ENCODE data around the gene STX19. TPM values are rescaled to one million over a fixed set of nuclear protein-coding genes. Genes with fewer than 3 reads are reported as not detected.
A peak's percentile ranks its signal among the peaks of the same experiment; 100 is the strongest.

STX19 gene
- total and polyA plus RNA-seq, 4 donors: 0.54 to 7.1 TPM; not detected in 2

GRCh38 chr3:94065122-94065521 lies 36.7 kb upstream of the STX19 start:
- intact Hi-C loops (cut with DNase I): loop anchor here (5.0 to 10.0 kb wide), 2 partner anchors 63 to 150 kb away; no protein-coding TSS in a partner anchor
- Histone ChIP-seq H3K27ac (ENCODE audit: low read depth in 1 of 2, low read length in 2 of 2) (no peak overlapping the region), H3K4me1 (ENCODE audit: control insufficient read depth in 1 of 2, insufficient read depth in 2 of 2, low read length in 2 of 2) (peaks cover 0 to 3% of the 10 kb centered on the region in 2 donors), H3K27me3 (ENCODE audit: control insufficient read depth in 1 of 2, insufficient read depth in 2 of 2, low read length in 1 of 2) (no peaks in the 10 kb centered on the region), H3K36me3 (ENCODE audit: control insufficient read depth in 1 of 2, insufficient read depth in 2 of 2, low read length in 1 of 2) (peaks cover 0 to 2% of the 10 kb centered on the region in 2 donors), H3K4me3 (ENCODE audit: low read length in 2 of 2) (no peak overlapping the region), H3K9me3 (ENCODE audit: control insufficient read depth, low read length) (no peaks in the 10 kb centered on the region)
- ATAC-seq (ENCODE audit: low FRiP score) (no peak), DNase-seq (no peak)
- WGBS, 2 donors: 59 to 73% methylated on average over 1 of the region's 1 CpG

- DNase-seq (no peak), ATAC-seq (ENCODE audit: low FRiP score) (no peak)
- no peaks in the 10 kb centered on the region for H3K27me3 ChIP-seq (ENCODE audit: control insufficient read depth in 1 of 2, insufficient read depth in 2 of 2, low read length in 1 of 2)
- H3K27ac ChIP-seq (ENCODE audit: low read depth in 1 of 2, low read length in 2 of 2): no peak overlapping the region
- no peak overlapping the region for H3K4me3 ChIP-seq (ENCODE audit: low read length in 2 of 2)
- H3K9me3 ChIP-seq (ENCODE audit: control insufficient read depth, low read length): no peaks in the 10 kb centered on the region
- WGBS, 2 donors: 64% methylated on average over 6 of the region's 6 CpGs
- peaks cover 0 to 2% of the 10 kb centered on the region in 2 donors for H3K36me3 ChIP-seq (ENCODE audit: control insufficient read depth in 1 of 2, insufficient read depth in 2 of 2, low read length in 1 of 2)
- intact Hi-C loops (cut with DNase I): loop anchor here in 1 of 2 donors (5.0 to 10.0 kb wide), 2 partner anchors 82 to 150 kb away; partner anchors contain the start of gene ARL13B
- H3K4me1 ChIP-seq (ENCODE audit: control insufficient read depth in 1 of 2, insufficient read depth in 2 of 2, low read length in 2 of 2): peaks cover 0 to 3% of the 10 kb centered on the region in 2 donors
These were observed 36.0 kb upstream of the STX19 start for GRCh38 chr3:94064243-94064860.

GRCh38 chr3:94063496-94064119 lies 35.2 kb upstream of the STX19 start:
- Histone ChIP-seq H3K36me3 (ENCODE audit: control insufficient read depth in 1 of 2, insufficient read depth in 2 of 2, low read length in 1 of 2) (peaks cover 0 to 2% of the 10 kb centered on the region in 2 donors), H3K27me3 (ENCODE audit: control insufficient read depth in 1 of 2, insufficient read depth in 2 of 2, low read length in 1 of 2) (no peaks in the 10 kb centered on the region), H3K27ac (ENCODE audit: low read depth in 1 of 2, low read length in 2 of 2) (peak overlapping the region in 1 of 2 donors; percentile 32), H3K4me3 (ENCODE audit: low read length in 2 of 2) (peak overlapping the region; percentile 60 to 92), H3K4me1 (ENCODE audit: control insufficient read depth in 1 of 2, insufficient read depth in 2 of 2, low read length in 2 of 2) (peaks cover 0 to 3% of the 10 kb centered on the region in 2 donors), H3K9me3 (ENCODE audit: control insufficient read depth, low read length) (no peaks in the 10 kb centered on the region)
- 49 to 53% methylated on average over 17 of the region's 17 CpGs for WGBS, 2 donors
- DNase-seq (no peak), ATAC-seq (ENCODE audit: low FRiP score) (no peak)
- intact Hi-C loops (cut with DNase I): loop anchor here in 1 of 2 donors (5.0 to 10.0 kb wide), 2 partner anchors 81 to 149 kb away; partner anchors contain the start of gene ARL13B

- WGBS, 2 donors: 0% methylated on average over 52 of the region's 52 CpGs
- ATAC-seq (ENCODE audit: low FRiP score) (peak; percentile 97), DNase-seq (peak; percentile 96 to 97)
- Histone ChIP-seq H3K9me3 (ENCODE audit: control insufficient read depth, low read length) (no peaks in the 10 kb centered on the region), H3K4me1 (ENCODE audit: control insufficient read depth in 1 of 2, insufficient read depth in 2 of 2, low read length in 2 of 2) (peaks cover 0 to 3% of the 10 kb centered on the region in 2 donors), H3K27ac (ENCODE audit: low read depth in 1 of 2, low read length in 2 of 2) (peak within 1 kb of the TSS; percentile 57 to 96), H3K36me3 (ENCODE audit: control insufficient read depth in 1 of 2, insufficient read depth in 2 of 2, low read length in 1 of 2) (peaks cover 0 to 2% of the 10 kb centered on the region in 2 donors), H3K4me3 (ENCODE audit: low read length in 2 of 2) (peak within 1 kb of the TSS; percentile 60 to 92), H3K27me3 (ENCODE audit: control insufficient read depth in 1 of 2, insufficient read depth in 2 of 2, low read length in 1 of 2) (no peaks in the 10 kb centered on the region)
- intact Hi-C loops (cut with DNase I): loop anchor here in 1 of 2 donors (5.0 to 10.0 kb wide), 2 partner anchors 80 to 148 kb away; partner anchors contain the start of gene ARL13B
These were observed 34.4 kb upstream of the STX19 start, which contains the start of the genes DHFR2 and NSUN3 for GRCh38 chr3:94062513-94063404. Gene DHFR2 (minus strand): TSS chr3:94062916. CDS start chr3:94061511, 1,405 bp downstream. Gene NSUN3 (plus strand): TSS chr3:94063061. CDS start chr3:94063127, 66 bp downstream.

- Histone ChIP-seq H3K36me3 (ENCODE audit: control insufficient read depth in 1 of 2, insufficient read depth in 2 of 2, low read length in 1 of 2) (no peaks in the 10 kb centered on the region), H3K4me3 (ENCODE audit: low read length in 2 of 2) (no peak overlapping the region), H3K27me3 (ENCODE audit: control insufficient read depth in 1 of 2, insufficient read depth in 2 of 2, low read length in 1 of 2) (no peaks in the 10 kb centered on the region), H3K27ac (ENCODE audit: low read depth in 1 of 2, low read length in 2 of 2) (no peak overlapping the region), H3K4me1 (ENCODE audit: control insufficient read depth in 1 of 2, insufficient read depth in 2 of 2, low read length in 2 of 2) (peaks cover 0 to 3% of the 10 kb centered on the region in 2 donors), H3K9me3 (ENCODE audit: control insufficient read depth, low read length) (no peaks in the 10 kb centered on the region)
- DNase-seq: no peak
- 97% methylated on average over 13 of the region's 13 CpGs for WGBS, 2 donors
- ATAC-seq (ENCODE audit: low FRiP score): no peak
- intact Hi-C loops (cut with DNase I): loop anchor here in 1 of 2 donors (5.0 to 10.0 kb wide), 2 partner anchors 79 to 146 kb away; partner anchors contain the start of gene ARL13B
These were observed 32.9 kb upstream of the STX19 start for GRCh38 chr3:94061297-94061696.

- H3K4me3 ChIP-seq (ENCODE audit: low read length in 2 of 2): no peak overlapping the region
- no peaks in the 10 kb centered on the region for H3K4me1 ChIP-seq (ENCODE audit: control insufficient read depth in 1 of 2, insufficient read depth in 2 of 2, low read length in 2 of 2)
- DNase-seq (no peak), ATAC-seq (ENCODE audit: low FRiP score) (no peak)
- H3K27me3 ChIP-seq (ENCODE audit: control insufficient read depth in 1 of 2, insufficient read depth in 2 of 2, low read length in 1 of 2): no peaks in the 10 kb centered on the region
- no peaks in the 10 kb centered on the region for H3K9me3 ChIP-seq (ENCODE audit: control insufficient read depth, low read length)
- intact Hi-C loops (cut with DNase I): no loop called here
- H3K36me3 ChIP-seq (ENCODE audit: control insufficient read depth in 1 of 2, insufficient read depth in 2 of 2, low read length in 1 of 2): no peaks in the 10 kb centered on the region
- H3K27ac ChIP-seq (ENCODE audit: low read depth in 1 of 2, low read length in 2 of 2): no peak overlapping the region
These were observed 22.1 kb upstream of the STX19 start for GRCh38 chr3:94050546-94050945.

GRCh38 chr3:94049267-94049666 lies 20.9 kb upstream of the STX19 start:
- no peak overlapping the region for H3K27ac ChIP-seq (ENCODE audit: low read depth in 1 of 2, low read length in 2 of 2)
- H3K9me3 ChIP-seq (ENCODE audit: control insufficient read depth, low read length): no peaks in the 10 kb centered on the region
- DNase-seq (no peak), ATAC-seq (ENCODE audit: low FRiP score) (no peak)
- H3K36me3 ChIP-seq (ENCODE audit: control insufficient read depth in 1 of 2, insufficient read depth in 2 of 2, low read length in 1 of 2): no peaks in the 10 kb centered on the region
- 85 to 91% methylated on average over 2 of the region's 2 CpGs for WGBS, 2 donors
- no peaks in the 10 kb centered on the region for H3K4me1 ChIP-seq (ENCODE audit: control insufficient read depth in 1 of 2, insufficient read depth in 2 of 2, low read length in 2 of 2)
- H3K27me3 ChIP-seq (ENCODE audit: control insufficient read depth in 1 of 2, insufficient read depth in 2 of 2, low read length in 1 of 2): no peaks in the 10 kb centered on the region
- H3K4me3 ChIP-seq (ENCODE audit: low read length in 2 of 2): no peak overlapping the region
- intact Hi-C loops (cut with DNase I): no loop called here

- Histone ChIP-seq H3K4me1 (ENCODE audit: control insufficient read depth in 1 of 2, insufficient read depth in 2 of 2, low read length in 2 of 2) (no peaks in the 10 kb centered on the region), H3K4me3 (ENCODE audit: low read length in 2 of 2) (no peak overlapping the region), H3K36me3 (ENCODE audit: control insufficient read depth in 1 of 2, insufficient read depth in 2 of 2, low read length in 1 of 2) (no peaks in the 10 kb centered on the region), H3K9me3 (ENCODE audit: control insufficient read depth, low read length) (no peaks in the 10 kb centered on the region), H3K27ac (ENCODE audit: low read depth in 1 of 2, low read length in 2 of 2) (no peak overlapping the region), H3K27me3 (ENCODE audit: control insufficient read depth in 1 of 2, insufficient read depth in 2 of 2, low read length in 1 of 2) (no peaks in the 10 kb centered on the region)
- intact Hi-C loops (cut with DNase I): no loop called here
- ATAC-seq (ENCODE audit: low FRiP score): no peak
- 96 to 100% methylated on average over 2 of the region's 2 CpGs for WGBS, 2 donors
- DNase-seq: no peak
These were observed 18.1 kb upstream of the STX19 start for GRCh38 chr3:94046533-94046932.
